GM21717 (cell line): ENCODE results near the gene LRFN4.
A peak's percentile ranks its signal among the peaks of the same experiment; 100 is the strongest.

Source experiments
- ATAC-seq: cut with Tn5 transposase; IDR thresholded peaks from one replicate; pipeline ENCODE4 v1.9.1; 2021; ENCODE audit warnings: mild to moderate bottlenecking, moderate library complexity; ENCODE audit not compliant: unreplicated experiment

LRFN4 gene

DNA sequence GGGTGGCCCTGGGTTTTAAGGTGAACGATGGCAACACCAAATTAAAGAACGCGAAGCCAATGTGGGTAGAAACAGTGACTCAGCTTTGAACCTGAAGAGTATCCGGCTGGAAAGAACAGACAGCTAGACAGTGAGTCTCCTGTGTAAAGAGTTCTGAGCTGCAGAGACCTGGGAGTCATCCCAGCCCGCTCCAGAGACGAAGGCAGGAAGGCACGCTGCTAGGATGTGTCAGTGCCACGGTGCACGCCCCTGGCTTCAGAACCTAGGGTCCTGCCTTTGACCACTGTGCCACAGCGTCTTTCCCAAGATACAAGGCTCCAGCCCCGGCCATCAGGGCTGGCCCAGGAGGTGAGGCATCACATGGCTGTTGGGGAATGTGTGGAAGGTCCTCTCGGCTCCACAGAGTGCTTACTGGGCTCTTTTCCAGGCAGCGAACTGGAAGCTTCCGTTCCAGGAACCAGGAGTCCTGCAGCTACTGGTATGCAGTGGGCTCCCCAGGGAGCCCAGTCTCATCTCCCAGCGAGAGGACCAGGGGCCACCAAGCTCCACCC, 29.9 kb downstream of the LRFN4 start:
- no peak for ATAC-seq

DNA sequence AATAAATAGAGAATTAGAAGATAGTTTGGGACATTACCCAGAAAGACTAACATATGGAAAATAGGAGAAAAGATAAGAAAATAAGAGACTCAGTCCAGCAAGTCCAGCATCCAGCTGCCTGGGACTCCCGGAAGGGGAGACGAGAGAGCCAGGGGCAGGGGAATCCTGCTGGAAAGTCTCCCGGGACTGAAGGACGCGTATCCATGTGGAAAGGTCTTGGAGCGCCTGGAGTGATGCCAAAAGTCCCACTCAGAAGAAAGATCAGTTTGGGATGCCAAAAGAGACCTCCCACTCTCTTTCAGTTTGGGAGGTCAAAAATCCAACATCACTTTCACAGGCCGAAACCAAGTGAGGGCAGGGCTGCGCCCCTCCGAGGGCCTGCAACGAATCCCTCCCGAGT, 30.7 kb downstream of the LRFN4 start:
- no peak for ATAC-seq

DNA sequence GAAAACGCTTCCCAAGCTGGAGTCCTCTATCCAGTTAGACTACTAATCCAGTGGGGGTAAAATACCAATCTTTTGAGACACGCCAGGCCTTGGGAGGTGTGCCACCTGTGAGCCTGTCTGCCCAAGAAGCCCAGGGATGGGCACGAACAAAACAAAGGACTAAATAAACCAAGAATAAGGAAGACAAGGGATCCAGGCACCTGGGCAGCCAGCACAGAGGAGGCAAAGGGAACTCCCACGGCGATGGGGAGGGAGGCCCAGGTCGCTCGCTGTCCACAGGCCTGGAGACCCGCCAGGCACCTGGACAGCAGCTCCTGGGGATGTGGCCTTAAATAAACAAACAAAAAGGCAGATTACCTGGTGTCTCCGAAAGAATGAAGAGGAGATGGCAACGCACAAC, 31.4 kb downstream of the LRFN4 start:
- no peak for ATAC-seq

DNA sequence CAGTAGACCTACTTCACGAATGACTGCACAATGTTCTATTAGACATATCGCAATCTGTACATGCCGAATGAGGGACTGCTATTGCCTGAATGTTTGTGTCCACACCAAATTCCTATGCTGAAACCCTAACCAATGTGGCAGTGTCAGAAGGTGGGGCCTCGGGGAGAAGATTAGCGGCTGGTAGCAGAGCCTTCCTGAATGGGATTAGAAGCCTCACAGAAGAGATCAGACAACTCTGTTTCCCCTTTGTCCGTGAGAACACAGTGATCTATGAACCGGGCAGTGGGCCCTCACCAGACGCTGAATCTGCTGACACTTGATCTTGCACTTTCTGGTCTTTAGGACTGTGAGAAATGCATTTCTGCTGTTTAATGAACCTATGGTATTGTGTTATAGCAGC, 33.1 kb downstream of the LRFN4 start:
- ATAC-seq, result no peak

DNA sequence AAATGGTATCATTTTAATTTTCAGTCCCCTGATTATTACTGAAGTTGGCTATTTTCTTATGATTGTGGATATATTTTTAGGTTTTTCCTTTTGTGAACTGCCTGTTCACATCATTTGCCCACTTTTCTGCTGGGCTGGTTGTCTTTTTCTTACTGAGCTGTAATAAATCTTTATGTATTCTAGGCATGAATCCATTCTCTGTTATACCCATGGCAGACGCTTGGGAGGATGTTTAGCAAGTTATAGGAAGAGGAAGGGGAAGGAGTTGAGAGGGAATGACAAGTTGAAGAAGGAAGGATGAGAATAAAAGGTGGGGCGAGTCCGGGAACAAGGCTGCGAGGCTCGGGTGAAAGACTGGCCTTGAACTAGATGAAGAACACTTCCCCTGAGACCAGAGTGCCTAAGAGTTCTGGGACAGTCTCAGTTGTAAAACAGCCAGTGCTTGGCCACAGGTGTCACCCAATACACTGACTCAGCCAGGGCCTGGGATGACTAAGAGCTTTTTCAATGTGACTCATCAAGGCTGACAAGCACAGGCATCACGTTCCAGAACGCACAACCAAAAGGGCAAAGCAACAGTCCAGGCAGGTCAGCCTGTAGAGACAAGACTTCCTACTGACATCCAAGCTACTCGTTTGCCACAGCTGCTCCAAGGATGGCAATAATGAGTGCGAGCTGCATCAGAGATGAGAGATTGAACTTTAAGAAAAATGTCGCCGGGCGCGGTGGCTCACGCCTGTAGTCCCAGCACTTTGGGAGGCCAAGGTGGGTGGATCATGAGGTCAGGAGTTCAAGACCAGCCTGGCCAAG, 35.2 kb downstream of the LRFN4 start:
- ATAC-seq, result peak; percentile 88

DNA sequence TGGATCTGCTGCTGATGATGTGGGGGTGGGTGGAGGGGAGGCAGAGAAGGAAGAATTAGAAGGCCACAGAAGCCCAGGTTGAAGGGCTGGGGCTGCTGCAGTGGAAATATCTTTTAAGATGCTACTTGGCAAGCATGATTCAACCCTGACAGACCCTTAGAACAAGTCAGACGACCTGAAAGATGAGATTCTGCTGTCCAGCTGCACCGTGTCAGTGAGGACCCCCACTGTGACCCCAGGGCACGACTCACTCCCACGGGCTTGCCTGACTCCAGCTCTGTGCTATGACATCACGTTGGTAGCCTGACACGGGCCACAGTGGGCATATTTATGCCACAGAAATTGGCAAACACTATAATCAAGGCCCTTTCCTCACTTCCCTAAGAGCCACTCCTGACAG, 36.0 kb downstream of the LRFN4 start:
- no peak for ATAC-seq

DNA sequence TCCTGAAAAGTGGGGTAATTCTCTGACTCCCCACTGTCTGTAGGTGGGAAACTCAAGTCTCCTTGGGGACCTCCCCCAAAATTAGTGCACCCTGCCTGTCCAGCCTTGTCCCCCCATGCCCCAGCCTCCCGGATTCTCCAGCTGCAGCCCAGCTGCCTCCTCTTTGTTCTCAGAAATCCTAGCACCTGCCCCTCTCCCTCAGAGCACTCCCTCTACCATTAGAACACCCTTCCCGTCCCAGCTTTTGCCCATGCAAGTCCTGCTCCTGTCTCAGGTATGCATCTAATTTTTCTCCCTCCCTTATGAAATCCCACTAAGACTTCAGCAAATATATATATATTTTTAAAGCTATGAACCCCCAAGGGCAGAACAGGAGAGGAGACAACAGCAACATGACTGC, 37.3 kb downstream of the LRFN4 start:
- no peak for ATAC-seq

- ATAC-seq, result no peak
These were observed 45.1 kb downstream of the LRFN4 start for GRCh38 chr11:66901964-66902390.

- no peak for ATAC-seq
These were observed 45.8 kb downstream of the LRFN4 start for GRCh38 chr11:66902486-66903177.

GRCh38 chr11:66904055-66904454, 47.2 kb downstream of the LRFN4 start:
- ATAC-seq, result no peak

DNA sequence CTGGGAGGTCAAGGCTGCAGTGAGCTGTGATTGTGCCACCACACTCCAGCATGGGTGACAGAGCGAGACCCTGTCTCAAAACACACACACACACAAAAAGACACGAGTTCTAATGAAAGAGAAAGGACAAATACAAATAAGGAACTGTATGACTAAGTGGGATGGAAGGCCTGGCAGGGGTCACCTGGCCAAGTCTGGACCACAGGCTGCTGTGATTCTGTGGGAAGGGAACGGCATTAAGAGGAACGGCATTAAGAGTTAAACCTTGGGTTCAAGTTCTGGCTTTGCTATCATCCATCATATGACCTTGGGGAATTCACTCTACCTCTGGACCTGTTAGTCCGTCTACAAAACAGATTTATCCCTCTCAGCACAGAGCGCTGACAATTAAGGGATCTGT, 47.7 kb downstream of the LRFN4 start:
- ATAC-seq, result no peak

DNA sequence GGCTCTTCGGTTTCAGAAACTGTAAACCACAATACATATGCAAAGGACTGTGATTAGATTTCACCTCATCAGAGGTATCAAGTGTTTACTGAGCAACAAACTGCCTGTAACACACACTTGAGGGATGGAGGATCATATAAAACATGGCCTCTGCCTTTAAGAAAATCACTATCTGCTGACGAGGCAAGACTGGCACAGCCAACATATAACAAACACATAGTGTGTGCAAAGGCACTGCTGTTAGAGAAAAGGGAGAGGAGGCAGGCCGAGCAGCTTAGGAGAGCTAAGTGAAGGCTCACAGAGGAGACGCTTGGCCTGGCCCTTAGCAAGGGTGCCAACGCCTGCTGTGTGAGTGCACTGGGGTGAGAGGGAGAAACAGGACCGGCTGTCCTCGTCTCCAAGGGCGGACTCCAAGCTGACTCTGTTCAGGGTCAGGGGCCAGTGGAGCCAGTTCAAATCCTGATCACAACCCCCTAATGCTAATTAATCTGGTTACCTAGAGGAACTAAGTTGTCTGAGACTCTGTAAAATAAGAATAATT, 48.2 kb downstream of the LRFN4 start:
- no peak for ATAC-seq

DNA sequence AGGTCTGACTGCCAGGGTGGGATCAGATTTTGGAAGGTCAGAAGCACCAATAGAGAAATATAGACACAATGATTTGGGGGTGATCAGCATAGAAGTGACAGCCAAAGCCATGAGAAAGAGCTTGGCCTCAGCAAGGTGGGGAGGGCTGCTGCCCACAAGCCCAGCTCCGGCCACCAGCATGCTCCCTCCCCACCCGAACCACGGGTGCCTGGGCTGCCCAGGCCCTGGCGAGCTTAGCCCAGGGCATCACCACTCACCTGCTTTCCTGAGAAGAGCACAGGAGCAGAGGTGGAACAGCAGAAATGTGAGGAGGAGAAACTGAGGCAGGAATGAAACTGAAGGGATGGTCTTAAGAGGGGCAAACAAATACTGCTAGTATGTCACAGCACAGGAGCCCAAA, 48.8 kb downstream of the LRFN4 start:
- no peak for ATAC-seq

- ATAC-seq, result no peak
These were observed 49.3 kb downstream of the LRFN4 start for GRCh38 chr11:66906061-66906733.

DNA sequence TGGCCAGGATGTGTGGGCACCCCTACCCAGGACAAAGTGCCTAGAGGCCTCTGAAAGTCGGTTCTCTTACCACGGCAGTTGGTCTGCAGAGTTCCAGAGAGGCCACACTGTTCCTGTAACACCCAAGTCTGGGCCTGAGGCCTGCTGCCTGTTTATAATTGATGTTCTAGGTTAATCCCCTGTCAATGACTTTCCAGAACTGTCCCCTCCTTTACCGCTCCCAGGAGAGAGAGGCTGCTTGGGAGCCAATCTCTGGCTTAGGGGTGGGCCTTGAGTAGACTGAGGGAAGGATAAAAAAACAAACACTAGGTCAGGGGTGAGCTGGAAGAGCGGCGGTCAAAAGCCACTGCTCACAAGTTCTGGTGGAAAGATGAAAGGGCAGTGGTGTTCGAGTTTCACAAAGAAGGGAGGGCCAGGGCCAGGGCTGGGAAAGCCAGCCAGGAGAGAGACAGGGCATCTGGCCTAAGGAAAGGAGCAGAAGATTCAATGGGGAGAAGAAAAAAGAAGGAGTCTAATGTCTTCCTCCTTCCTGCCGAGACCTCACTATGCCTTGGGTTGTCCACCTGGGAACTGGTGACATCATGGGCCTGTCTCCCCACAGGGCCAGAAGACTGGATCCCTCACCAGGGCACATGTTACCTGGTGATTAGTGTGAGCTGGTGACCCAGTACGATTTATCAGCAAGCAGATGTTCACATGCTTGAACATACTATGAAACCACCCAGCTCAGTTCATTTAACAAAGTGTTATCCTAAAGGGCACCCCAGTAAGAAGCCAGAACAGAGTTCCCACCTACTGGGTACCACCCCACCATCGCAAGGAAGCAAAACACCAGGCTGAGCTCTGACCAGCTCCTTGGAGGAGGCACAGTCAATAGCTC, 51.1 kb downstream of the LRFN4 start:
- ATAC-seq, result no peak

DNA sequence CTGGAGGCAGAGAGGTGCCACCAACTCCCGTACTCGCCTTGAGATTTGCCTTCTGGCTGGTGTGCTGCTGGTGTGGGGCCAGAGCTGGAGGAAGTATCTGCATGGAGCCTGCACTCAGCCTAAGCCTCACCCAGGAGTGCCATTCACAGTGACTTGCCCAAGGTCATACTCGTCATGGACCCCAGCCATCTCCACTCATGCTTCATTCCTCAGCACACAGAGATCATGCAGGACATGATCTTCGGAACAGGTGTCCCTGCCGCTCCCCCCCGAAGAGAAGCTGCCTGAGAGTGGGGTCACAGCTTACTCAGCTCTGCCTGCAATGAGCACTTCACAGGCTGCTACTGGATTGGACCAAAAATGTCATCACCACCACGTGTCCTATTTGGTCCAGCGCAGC, 52.3 kb downstream of the LRFN4 start:
- no peak for ATAC-seq

DNA sequence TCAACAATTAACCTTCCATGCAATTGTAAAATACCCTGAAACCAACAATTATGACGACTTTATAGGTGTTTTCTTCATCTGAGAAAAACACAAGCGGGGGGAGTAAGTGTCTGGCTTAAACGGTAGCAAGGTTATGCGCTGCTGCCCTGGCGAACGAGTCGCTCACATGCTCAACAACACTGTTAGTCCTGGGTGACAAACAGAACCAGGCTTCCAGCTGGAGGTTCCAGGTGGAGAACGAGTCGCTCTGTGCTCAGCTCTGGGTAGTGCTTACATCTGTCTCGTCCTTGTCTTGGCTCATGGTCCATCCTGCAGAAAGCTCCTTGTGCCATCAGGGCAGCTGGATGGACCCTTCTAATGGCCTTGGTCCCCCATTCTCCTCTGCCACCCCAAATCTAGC, 53.2 kb downstream of the LRFN4 start:
- ATAC-seq, result no peak
